Activated CD4-positive, alpha-beta T cell treated with anti-CD3 and anti-CD28 coated beads, Interleukin-2, amount 10 ng/mL, durations not matched to agents 7 days and 5 days (primary cell): Measurements from ENCODE around the gene ORC3. TPM values are rescaled to one million over a fixed set of nuclear protein-coding genes. Genes with fewer than 3 reads are reported as not detected.

Experiments
- total RNA-seq, 2 experiments: library from RNA; stranded (reverse); gene quantifications; one replicate each; pipeline ENCODE4 v1.2.3, GENCODE V29; 2021

Gene ORC3
- total RNA-seq, 2 experiments from 2014 or later, result 27.1 to 32.5 TPM

Other genes starting within 250 kb of the ORC3 start
- 1 to 10 TPM; 2.0 to 2.3 TPM for gene C6orf163, start 245.3 kb upstream of the ORC3 start, total RNA-seq
- gene CFAP206, start 182.2 kb upstream of the ORC3 start, total RNA-seq, result not detected
- 10 to 100 TPM; 13.9 to 14.7 TPM for gene SLC35A1, start 117.2 kb upstream of the ORC3 start, total RNA-seq
- gene RARS2, start 148 bp upstream of the ORC3 start, total RNA-seq, result 10 to 100 TPM; 24.1 to 28.0 TPM
- 10 to 100 TPM; 42.1 to 42.5 TPM for gene AKIRIN2, start 112.1 kb downstream of the ORC3 start, total RNA-seq